ENCODE data around the gene KLF12. TPM values are rescaled to one million over a fixed set of nuclear protein-coding genes. Genes with fewer than 3 reads are reported as not detected.

Gene KLF12
- total and polyA plus RNA-seq, 9 of the 15 experiments (the other 6 are each of a cell fraction or from before 2014, with no cell fraction given): under 0.01 to 0.07 (median 0.05) TPM; not detected in 3

DNA sequence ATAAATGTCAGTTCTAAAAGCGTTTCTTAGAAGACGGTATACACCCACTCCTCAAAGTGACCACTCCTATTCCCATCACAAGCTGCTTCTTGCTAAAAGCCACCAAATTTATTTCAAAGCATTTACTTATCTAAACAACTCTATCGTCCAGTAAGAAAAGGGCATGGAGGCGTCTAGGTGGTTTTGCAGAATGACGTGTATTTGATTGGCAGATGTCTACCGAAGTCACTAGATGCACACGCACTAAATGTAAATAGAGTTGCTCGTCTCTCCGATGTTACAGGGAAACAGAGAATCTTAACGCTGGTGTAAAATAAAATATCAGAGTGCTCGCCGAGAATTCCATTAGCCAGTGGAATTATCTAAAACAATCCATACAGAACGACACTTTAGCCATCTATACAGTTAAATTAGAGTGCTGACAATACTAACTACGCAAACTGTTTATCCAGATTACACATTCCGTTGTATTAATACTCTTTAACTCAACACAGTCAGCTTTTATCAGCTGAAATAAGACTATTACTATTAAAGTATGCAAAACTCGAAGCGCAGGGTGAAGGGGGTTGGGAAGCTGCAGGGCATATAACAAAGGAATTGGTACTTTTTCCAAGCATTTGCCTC lies 1.9 kb downstream of the KLF12 start:
- Histone ChIP-seq H3K4me3 (no peak overlapping the region), H2AFZ (ENCODE audit: low read depth, low read length) (no peak overlapping the region), H3K9ac (ENCODE audit: insufficient read depth in 1 of 2, low read depth in 2 of 2, low read length in 2 of 2) (no peak overlapping the region), H3K79me2 (ENCODE audit: control insufficient read depth, insufficient read depth, low read length) (no peaks in the 10 kb centered on the region), H3K9me1 (ENCODE audit: control insufficient read depth, insufficient read depth, low read length) (no peaks in the 10 kb centered on the region), H3K27ac (ENCODE audit: extremely low read depth, low read depth, low read length) (no peak overlapping the region), H3K4me1 (replicated peaks in 1 of 2; ENCODE audit: control insufficient read depth in 2 of 2, insufficient read depth in 2 of 2, low read length in 2 of 2) (peaks cover 0 to 10% of the 10 kb centered on the region in 2 experiments; a peak in 2 of 5 replicates), H3K9me3 (replicated peaks; ENCODE audit: control insufficient read depth, insufficient read depth, low read depth, low read length) (no peaks in the 10 kb centered on the region), H4K20me1 (replicated peaks; ENCODE audit: control insufficient read depth, insufficient read depth, low read length) (no peaks in the 10 kb centered on the region), H3K27me3 (ENCODE audit: control insufficient read depth in 2 of 2, insufficient read depth in 2 of 2, low read length in 2 of 2) (peaks cover 0 to 5% of the 10 kb centered on the region in 2 experiments; a peak in 1 of 5 replicates), H3K36me3 (ENCODE audit: control insufficient read depth, insufficient read depth, low read length) (no peaks in the 10 kb centered on the region), H3K4me2 (ENCODE audit: insufficient read depth, low read length) (no peak overlapping the region)
- intact Hi-C loops (cut with micrococcal nuclease) (no loop called here), in situ Hi-C loops (cut with MboI) (no loop called here)
- FAIRE-seq: no peak
- no peak for ATAC-seq
- WGBS (ENCODE audit: insufficient coverage, low coverage, missing lambda C conversion rate): 9% methylated on average over 17 of the region's 17 CpGs
- TF ChIP-seq, protein P1, sequence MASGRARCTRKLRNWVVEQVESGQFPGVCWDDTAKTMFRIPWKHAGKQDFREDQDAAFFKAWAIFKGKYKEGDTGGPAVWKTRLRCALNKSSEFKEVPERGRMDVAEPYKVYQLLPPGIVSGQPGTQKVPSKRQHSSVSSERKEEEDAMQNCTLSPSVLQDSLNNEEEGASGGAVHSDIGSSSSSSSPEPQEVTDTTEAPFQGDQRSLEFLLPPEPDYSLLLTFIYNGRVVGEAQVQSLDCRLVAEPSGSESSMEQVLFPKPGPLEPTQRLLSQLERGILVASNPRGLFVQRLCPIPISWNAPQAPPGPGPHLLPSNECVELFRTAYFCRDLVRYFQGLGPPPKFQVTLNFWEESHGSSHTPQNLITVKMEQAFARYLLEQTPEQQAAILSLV (tag; IDR thresholded peaks at IDR 0.05): no peak
- TF ChIP-seq, protein P2, sequence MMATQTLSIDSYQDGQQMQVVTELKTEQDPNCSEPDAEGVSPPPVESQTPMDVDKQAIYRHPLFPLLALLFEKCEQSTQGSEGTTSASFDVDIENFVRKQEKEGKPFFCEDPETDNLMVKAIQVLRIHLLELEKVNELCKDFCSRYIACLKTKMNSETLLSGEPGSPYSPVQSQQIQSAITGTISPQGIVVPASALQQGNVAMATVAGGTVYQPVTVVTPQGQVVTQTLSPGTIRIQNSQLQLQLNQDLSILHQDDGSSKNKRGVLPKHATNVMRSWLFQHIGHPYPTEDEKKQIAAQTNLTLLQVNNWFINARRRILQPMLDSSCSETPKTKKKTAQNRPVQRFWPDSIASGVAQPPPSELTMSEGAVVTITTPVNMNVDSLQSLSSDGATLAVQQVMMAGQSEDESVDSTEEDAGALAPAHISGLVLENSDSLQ (IDR thresholded peaks at IDR 0.05): peak; percentile 52
- POLR2A ChIA-PET: no interaction called here
- BruUV-seq (replicated peaks): no TSS peak
- no peak for DNase-seq (ENCODE audit: extremely low read depth in 1 of 4, low spot score in 3 of 4)
- CTCF ChIA-PET (ENCODE audit: low intra/inter-chr PET ratio): no interaction called here

DNA sequence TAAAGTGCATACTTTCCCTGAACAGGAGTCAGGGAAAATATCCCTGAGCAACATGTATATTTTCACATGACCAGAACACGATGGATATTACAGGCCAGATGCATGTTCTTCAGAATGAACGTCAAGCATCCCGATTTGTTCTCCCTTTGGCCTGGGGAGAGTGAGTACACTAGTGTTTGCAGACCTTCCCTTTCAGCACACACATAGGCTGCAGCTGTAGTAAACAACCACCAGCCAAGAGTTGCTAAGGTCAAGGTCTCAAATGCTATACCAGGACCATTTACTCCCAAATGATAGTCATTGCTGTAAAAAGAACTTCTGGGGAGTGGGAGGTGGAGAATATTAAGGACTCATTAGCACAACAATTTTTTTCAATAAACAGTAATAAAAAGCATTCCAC lies 3.0 kb downstream of the KLF12 start:
- H4K20me1 ChIP-seq (replicated peaks; ENCODE audit: control insufficient read depth, insufficient read depth, low read length): no peaks in the 10 kb centered on the region
- no peak overlapping the region for H3K4me3 ChIP-seq
- peaks cover 0 to 10% of the 10 kb centered on the region in 2 experiments; a peak in 2 of 5 replicates for H3K4me1 ChIP-seq (replicated peaks in 1 of 2; ENCODE audit: control insufficient read depth in 2 of 2, insufficient read depth in 2 of 2, low read length in 2 of 2)
- CTCF ChIA-PET (ENCODE audit: low intra/inter-chr PET ratio): no interaction called here
- H2AFZ ChIP-seq (ENCODE audit: low read depth, low read length): no peak overlapping the region
- POLR2A ChIA-PET: no interaction called here
- no peaks in the 10 kb centered on the region for H3K9me1 ChIP-seq (ENCODE audit: control insufficient read depth, insufficient read depth, low read length)
- ATAC-seq: no peak
- WGBS (ENCODE audit: insufficient coverage, low coverage, missing lambda C conversion rate): 3% methylated on average over 3 of the region's 3 CpGs
- no peak for FAIRE-seq
- no TSS peak for BruUV-seq (replicated peaks)
- peaks cover 0 to 5% of the 10 kb centered on the region in 2 experiments; a peak in 1 of 5 replicates for H3K27me3 ChIP-seq (ENCODE audit: control insufficient read depth in 2 of 2, insufficient read depth in 2 of 2, low read length in 2 of 2)
- in situ Hi-C loops (cut with MboI) (no loop called here), intact Hi-C loops (cut with micrococcal nuclease) (no loop called here)
- H3K36me3 ChIP-seq (ENCODE audit: control insufficient read depth, insufficient read depth, low read length): no peaks in the 10 kb centered on the region
- no peak overlapping the region for H3K4me2 ChIP-seq (ENCODE audit: insufficient read depth, low read length)
- H3K79me2 ChIP-seq (ENCODE audit: control insufficient read depth, insufficient read depth, low read length): no peaks in the 10 kb centered on the region
- no peak overlapping the region for H3K27ac ChIP-seq (ENCODE audit: extremely low read depth, low read depth, low read length)
- no peak overlapping the region for H3K9ac ChIP-seq (ENCODE audit: insufficient read depth in 1 of 2, low read depth in 2 of 2, low read length in 2 of 2)
- H3K9me3 ChIP-seq (replicated peaks; ENCODE audit: control insufficient read depth, insufficient read depth, low read depth, low read length): no peaks in the 10 kb centered on the region
- no peak for DNase-seq (ENCODE audit: extremely low read depth in 1 of 4, low spot score in 3 of 4)
- TF ChIP-seq KLF1 (tag; IDR thresholded peaks at IDR 0.05) (no peak), MTF1 (CRISPR knock-in tag; IDR thresholded peaks at IDR 0.05; ENCODE audit: borderline replicate concordance) (no peak), TAL1 (IDR thresholded peaks at IDR 0.05) (no peak), MYNN (IDR thresholded peaks at IDR 0.05) (no peak), MYNN (CRISPR knock-in tag; IDR thresholded peaks at IDR 0.05) (no peak), TSC22D4 (tag; IDR thresholded peaks at IDR 0.05) (no peak), ZNF584 (CRISPR knock-in tag; IDR thresholded peaks at IDR 0.05; ENCODE audit: low read depth) (no peak), ZNF79 (CRISPR knock-in tag; IDR thresholded peaks at IDR 0.05; ENCODE audit: low read depth) (no peak)
- TF ChIP-seq, protein P3, sequence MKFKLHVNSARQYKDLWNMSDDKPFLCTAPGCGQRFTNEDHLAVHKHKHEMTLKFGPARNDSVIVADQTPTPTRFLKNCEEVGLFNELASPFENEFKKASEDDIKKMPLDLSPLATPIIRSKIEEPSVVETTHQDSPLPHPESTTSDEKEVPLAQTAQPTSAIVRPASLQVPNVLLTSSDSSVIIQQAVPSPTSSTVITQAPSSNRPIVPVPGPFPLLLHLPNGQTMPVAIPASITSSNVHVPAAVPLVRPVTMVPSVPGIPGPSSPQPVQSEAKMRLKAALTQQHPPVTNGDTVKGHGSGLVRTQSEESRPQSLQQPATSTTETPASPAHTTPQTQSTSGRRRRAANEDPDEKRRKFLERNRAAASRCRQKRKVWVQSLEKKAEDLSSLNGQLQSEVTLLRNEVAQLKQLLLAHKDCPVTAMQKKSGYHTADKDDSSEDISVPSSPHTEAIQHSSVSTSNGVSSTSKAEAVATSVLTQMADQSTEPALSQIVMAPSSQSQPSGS (CRISPR knock-in tag; IDR thresholded peaks at IDR 0.05): no peak
